Mesenchymal stem cell (in vitro differentiated cells and primary cell): ENCODE measurements around the gene ARID5B.

ENCODE experiments used
- DNase-seq: peaks from one replicate; pipeline ENCODE4 v3.0.0-alpha.2; 2013
- H2AFZ ChIP-seq: one replicate; pipeline ENCODE4 v1.6.1; 2013; ENCODE audit warnings: low read depth, mild to moderate bottlenecking, control low read depth, inconsistent platforms, low read length, moderate library complexity
- H2AK5ac ChIP-seq: 2 replicates; pipeline ENCODE4 v1.6.1; 2013; ENCODE audit warnings: low read length, moderate library complexity, mild to moderate bottlenecking, inconsistent platforms; ENCODE audit not compliant: severe bottlenecking
- H2BK120ac ChIP-seq: one replicate; pipeline ENCODE4 v1.6.1; 2013; ENCODE audit warnings: low read depth, mild to moderate bottlenecking, inconsistent platforms, low read length, moderate library complexity
- H2BK12ac ChIP-seq, 2 experiments: one replicate each; pipeline ENCODE4 v1.6.1; 2013; ENCODE audit warnings: inconsistent platforms in 2 of 2, low read length in 2 of 2, mild to moderate bottlenecking in 2 of 2, moderate library complexity in 2 of 2, control low read depth in 1 of 2
- H2BK15ac ChIP-seq: one replicate; pipeline ENCODE4 v1.6.1; 2013; ENCODE audit warnings: mild to moderate bottlenecking, low read depth, inconsistent platforms; ENCODE audit not compliant: poor library complexity, severe bottlenecking
- H2BK5ac ChIP-seq: 2 replicates; pipeline ENCODE4 v1.6.1; 2013; ENCODE audit warnings: low read depth, mild to moderate bottlenecking, low read length, control low read depth, inconsistent platforms; ENCODE audit not compliant: poor library complexity, severe bottlenecking
- H3K14ac ChIP-seq, 2 experiments: one replicate each; pipeline ENCODE4 v1.6.1; 2013; ENCODE audit warnings: inconsistent platforms in 2 of 2, low read length in 2 of 2, control low read depth in 1 of 2, mild to moderate bottlenecking in 1 of 2, moderate library complexity in 1 of 2
- H3K18ac ChIP-seq, 2 experiments: one replicate each; pipeline ENCODE4 v1.6.1; 2013; ENCODE audit warnings: inconsistent platforms in 2 of 2, low read length in 2 of 2, control low read depth in 1 of 2, low read depth in 1 of 2, mild to moderate bottlenecking in 1 of 2
- H3K23ac ChIP-seq, 2 experiments: one replicate each; pipeline ENCODE4 v1.6.1; 2013; ENCODE audit warnings: inconsistent platforms in 2 of 2, low read length in 2 of 2, mild to moderate bottlenecking in 2 of 2, moderate library complexity in 2 of 2, control low read depth in 1 of 2
- H3K27ac ChIP-seq: 2 replicates; pipeline ENCODE4 v1.5.1; 2013; ENCODE audit warnings: mild to moderate bottlenecking, moderate library complexity, low read length, control low read depth, inconsistent platforms; ENCODE audit not compliant: poor library complexity, severe bottlenecking
- H3K27me3 ChIP-seq, 2 experiments: 2 replicates each; pipeline versions ENCODE4 v1.6.1 to v1.7.0; 2013; ENCODE audit warnings: low read length in 2 of 2, mild to moderate bottlenecking in 2 of 2, moderate library complexity in 2 of 2, control low read depth in 1 of 2, inconsistent platforms in 1 of 2; ENCODE audit not compliant: control insufficient read depth in 1 of 2, insufficient read depth in 1 of 2
- H3K36me3 ChIP-seq, 2 experiments: 2 replicates each; pipeline versions ENCODE4 v1.6.1 to v1.7.0; 2013; ENCODE audit warnings: low read length in 2 of 2, control low read depth in 1 of 2, inconsistent platforms in 1 of 2, low read depth in 1 of 2, mild to moderate bottlenecking in 1 of 2; ENCODE audit not compliant: insufficient read depth in 2 of 2, control insufficient read depth in 1 of 2
- H3K4ac ChIP-seq, 2 experiments: one replicate each; pipeline ENCODE4 v1.6.1; 2013; ENCODE audit warnings: inconsistent platforms in 2 of 2, low read length in 2 of 2, mild to moderate bottlenecking in 2 of 2, moderate library complexity in 2 of 2, control low read depth in 1 of 2, low read depth in 1 of 2
- H3K4me1 ChIP-seq: 2 replicates; pipeline ENCODE4 v1.6.1; 2013; ENCODE audit warnings: low read depth, low read length, control low read depth; ENCODE audit not compliant: control insufficient read depth, insufficient read depth
- H3K4me2 ChIP-seq: 2 replicates; pipeline ENCODE4 v1.6.1; 2013; ENCODE audit warnings: low read length, mild to moderate bottlenecking, inconsistent platforms; ENCODE audit not compliant: poor library complexity, severe bottlenecking
- H3K4me3 ChIP-seq, 2 experiments: 2 replicates each; pipeline versions ENCODE4 v1.5.1 to v1.7.0; 2013; ENCODE audit warnings: low read length in 2 of 2, mild to moderate bottlenecking in 2 of 2, control low read depth in 1 of 2, low read depth in 1 of 2; ENCODE audit not compliant: insufficient read depth in 1 of 2
- H3K79me1 ChIP-seq: replicated peaks from 2 replicates; pipeline ENCODE4 v1.6.1; 2013; ENCODE audit warnings: mild to moderate bottlenecking, control low read depth, low read length, inconsistent platforms; ENCODE audit not compliant: poor library complexity, severe bottlenecking
- H3K9ac ChIP-seq: 2 replicates; pipeline ENCODE4 v1.7.0; 2013; ENCODE audit warnings: mild to moderate bottlenecking, low read length, moderate library complexity
- H3K9me3 ChIP-seq: 2 replicates; pipeline ENCODE4 v1.7.0; 2013; ENCODE audit warnings: mild to moderate bottlenecking, low read length; ENCODE audit not compliant: control insufficient read depth
- H4K8ac ChIP-seq: one replicate; pipeline ENCODE4 v1.6.1; 2013; ENCODE audit warnings: inconsistent platforms, mild to moderate bottlenecking, low read length, moderate library complexity
- H4K91ac ChIP-seq: one replicate; pipeline ENCODE4 v1.6.1; 2013; ENCODE audit warnings: mild to moderate bottlenecking, low read length, inconsistent platforms
- WGBS: methylation state at CpG from one replicate; pipeline ENCODE4 v1.1.7; 2013; ENCODE audit warnings: mixed read lengths; 5-methylcytosine and 5-hydroxymethylcytosine counted together

ARID5B gene

GRCh38 chr10:61923210-61923949 lies 21.9 kb downstream of the ARID5B start:
- no peak overlapping the region for H3K23ac ChIP-seq
- peaks cover 23% of the 10 kb centered on the region for H3K79me1 ChIP-seq
- 93% methylated on average over 3 of the region's 6 CpGs for whole genome bisulfite sequencing
- H3K4me1 ChIP-seq = peaks cover 8% of the 10 kb centered on the region
- no peaks in the 10 kb centered on the region for H3K27me3 ChIP-seq
- DNase-seq = peak; percentile 85
- no peak overlapping the region for H3K27ac ChIP-seq
- no peak overlapping the region for H2BK15ac ChIP-seq
- no peak overlapping the region for H2BK12ac ChIP-seq
- peak overlapping the region; percentile 21 for H3K9ac ChIP-seq
- peak overlapping the region; percentile 75 for H2AK5ac ChIP-seq
- H2AFZ ChIP-seq = no peak overlapping the region
- peak overlapping the region in 1 of 2 experiments; percentile 34 for H3K18ac ChIP-seq
- H3K9me3 ChIP-seq = no peaks in the 10 kb centered on the region
- no peak overlapping the region for H2BK120ac ChIP-seq
- H4K91ac ChIP-seq = no peak overlapping the region
- no peak overlapping the region for H2BK5ac ChIP-seq
- no peak overlapping the region for H3K4me2 ChIP-seq
- no peak overlapping the region for H4K8ac ChIP-seq
- H3K14ac ChIP-seq = peak overlapping the region in 1 of 2 experiments; percentile 36
- H3K36me3 ChIP-seq = peaks cover 7 to 15% of the 10 kb centered on the region in 2 experiments
- H3K4ac ChIP-seq = no peak overlapping the region
- no peak overlapping the region for H3K4me3 ChIP-seq

DNA sequence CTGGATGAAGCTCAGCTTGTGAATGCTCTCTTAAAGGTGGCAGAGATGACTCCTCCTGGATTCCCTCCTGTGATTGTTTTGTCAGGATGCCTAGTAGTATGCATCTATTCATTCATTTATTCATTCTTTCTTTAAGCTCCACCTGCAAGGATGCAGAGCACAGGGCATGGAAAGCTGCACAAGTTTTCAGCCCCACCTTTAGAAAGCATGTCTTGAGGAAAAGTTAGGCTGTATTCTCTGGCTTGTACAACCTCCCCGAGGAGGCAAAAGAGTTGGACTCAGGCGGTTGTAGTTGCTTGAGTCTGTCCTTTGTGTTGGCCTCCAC lies 22.4 kb downstream of the ARID5B start:
- H3K79me1 ChIP-seq = peaks cover 23% of the 10 kb centered on the region
- H3K23ac ChIP-seq = no peak overlapping the region
- H2AK5ac ChIP-seq = peak overlapping the region; percentile 75
- H3K27ac ChIP-seq = no peak overlapping the region
- H2AFZ ChIP-seq = no peak overlapping the region
- H2BK12ac ChIP-seq = no peak overlapping the region
- no peak overlapping the region for H3K4ac ChIP-seq
- H3K27me3 ChIP-seq = no peaks in the 10 kb centered on the region
- H3K4me3 ChIP-seq = no peak overlapping the region
- no peak for DNase-seq
- peak overlapping the region in 1 of 2 experiments; percentile 49 for H3K18ac ChIP-seq
- H3K14ac ChIP-seq = no peak overlapping the region
- H2BK15ac ChIP-seq = no peak overlapping the region
- H3K4me1 ChIP-seq = peaks cover 8% of the 10 kb centered on the region
- H2BK5ac ChIP-seq = no peak overlapping the region
- H4K91ac ChIP-seq = no peak overlapping the region
- no peak overlapping the region for H3K4me2 ChIP-seq
- H3K36me3 ChIP-seq = peaks cover 7 to 20% of the 10 kb centered on the region in 2 experiments
- no peak overlapping the region for H4K8ac ChIP-seq
- H3K9ac ChIP-seq = peak overlapping the region; percentile 21
- WGBS = 90% methylated on average over 2 of the region's 2 CpGs
- no peak overlapping the region for H2BK120ac ChIP-seq
- no peaks in the 10 kb centered on the region for H3K9me3 ChIP-seq

DNA sequence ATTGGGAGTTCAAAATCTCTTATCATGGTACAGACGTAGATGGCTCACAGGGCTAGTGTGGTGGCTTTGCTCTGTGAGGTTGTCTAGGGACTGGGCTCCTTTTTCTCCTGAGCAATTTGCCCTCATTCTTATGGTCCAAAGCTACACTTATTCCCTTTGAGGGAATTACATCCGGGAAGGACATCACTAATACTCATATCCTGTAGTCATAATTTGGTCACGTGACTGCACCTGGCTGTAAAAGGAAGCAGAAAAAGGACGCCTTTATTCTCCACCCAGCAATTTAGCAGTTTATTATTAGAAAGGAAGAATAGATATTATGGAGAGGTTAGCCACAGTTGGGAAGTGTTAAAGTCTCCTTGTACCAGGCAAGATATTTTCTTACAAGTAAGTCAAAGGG lies 28.1 kb downstream of the ARID5B start:
- no peak for DNase-seq
- no peak overlapping the region for H3K18ac ChIP-seq
- no peak overlapping the region for H2AK5ac ChIP-seq
- H2BK120ac ChIP-seq = no peak overlapping the region
- H4K91ac ChIP-seq = no peak overlapping the region
- no peak overlapping the region for H3K9ac ChIP-seq
- no peak overlapping the region for H2AFZ ChIP-seq
- H3K4me3 ChIP-seq = no peak overlapping the region
- no peak overlapping the region for H3K27ac ChIP-seq
- no peaks in the 10 kb centered on the region for H3K9me3 ChIP-seq
- no peak overlapping the region for H3K4ac ChIP-seq
- H3K79me1 ChIP-seq = peaks cover 33% of the 10 kb centered on the region
- H3K27me3 ChIP-seq = no peaks in the 10 kb centered on the region
- H3K14ac ChIP-seq = no peak overlapping the region
- H3K4me2 ChIP-seq = no peak overlapping the region
- H3K4me1 ChIP-seq = no peaks in the 10 kb centered on the region
- H2BK12ac ChIP-seq = no peak overlapping the region
- 94% methylated on average over 3 of the region's 4 CpGs for WGBS
- H3K36me3 ChIP-seq = peaks cover 3 to 38% of the 10 kb centered on the region in 2 experiments
- H2BK15ac ChIP-seq = no peak overlapping the region
- H3K23ac ChIP-seq = no peak overlapping the region
- no peak overlapping the region for H4K8ac ChIP-seq
- no peak overlapping the region for H2BK5ac ChIP-seq

DNA sequence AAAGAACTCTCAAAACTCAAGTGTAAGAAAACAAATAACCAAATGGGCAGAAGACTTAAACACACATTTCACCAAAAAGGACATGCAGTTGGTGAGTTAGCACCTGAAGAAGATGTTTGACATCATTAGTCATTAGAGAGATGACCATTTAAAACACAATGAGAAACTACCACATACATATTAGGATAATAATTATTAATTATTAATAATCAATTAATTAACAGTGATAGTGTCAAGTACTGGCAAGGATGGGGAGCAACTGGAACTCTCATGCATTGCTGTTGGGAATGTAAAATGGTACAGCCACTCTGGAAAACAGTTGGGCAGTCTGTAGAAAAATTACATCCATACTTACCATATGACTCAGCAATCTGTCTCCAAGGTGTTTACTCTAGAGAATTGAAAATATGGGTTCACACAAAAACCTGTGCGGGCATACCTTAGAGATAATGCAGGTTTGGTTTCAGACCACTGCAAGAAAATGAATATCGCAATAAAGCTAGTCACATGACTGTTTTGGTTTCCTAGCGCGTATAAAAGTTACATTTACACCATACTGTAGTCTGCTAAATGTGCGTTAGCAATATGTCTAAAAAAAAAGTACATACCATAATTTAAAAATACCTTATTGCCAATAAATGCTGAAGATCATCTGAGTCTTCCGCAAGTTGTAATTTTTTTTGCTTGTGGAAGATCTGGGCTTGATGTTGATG lies 30.3 kb downstream of the ARID5B start:
- Histone ChIP-seq H3K79me1 (peaks cover 35% of the 10 kb centered on the region), H2BK5ac (no peak overlapping the region), H3K36me3 (peaks cover 0 to 31% of the 10 kb centered on the region in 2 experiments), H3K27ac (no peak overlapping the region), H3K27me3 (no peaks in the 10 kb centered on the region), H2BK15ac (peak overlapping the region; percentile 28), H3K9ac (no peak overlapping the region), H2AK5ac (no peak overlapping the region), H2BK12ac (no peak overlapping the region), H3K4ac (no peak overlapping the region), H3K4me1 (no peaks in the 10 kb centered on the region), H2AFZ (no peak overlapping the region), H3K4me2 (no peak overlapping the region), H2BK120ac (no peak overlapping the region), H3K18ac (no peak overlapping the region), H3K23ac (no peak overlapping the region), H4K8ac (no peak overlapping the region), H3K14ac (no peak overlapping the region), H3K4me3 (no peak overlapping the region), H4K91ac (no peak overlapping the region), H3K9me3 (no peaks in the 10 kb centered on the region)
- 95% methylated on average over 5 of the region's 6 CpGs for WGBS
- DNase-seq = no peak
